Activated T-helper 17 cell treated with anti-CD3 and anti-CD28 coated beads, Interleukin-2, amount 50 U/mL, for 72 hours (primary cell): ENCODE data around the gene FOXI1. TPM values are rescaled to one million over a fixed set of nuclear protein-coding genes. Genes with fewer than 3 reads are reported as not detected.
"Not testable (repeated sequence)": the region's sequence is repeated elsewhere in the genome, so short reads cannot be mapped to it uniquely, and the experiment has no call there.

ENCODE experiments used
- ATAC-seq: fragments of 150-1000 bp; cut with Tn5 transposase; replicated peaks from 2 replicates; pipeline ENCODE4 v1.10.0; 2021; ENCODE audit warnings: mild to moderate bottlenecking, moderate library complexity
- H3K27ac Mint-ChIP-seq: one replicate; pipeline ENCODE4 v1.8.0; 2022; ENCODE audit warnings: mixed read lengths
- H3K27me3 Mint-ChIP-seq: one replicate; pipeline ENCODE4 v1.8.0; 2022; ENCODE audit warnings: mixed read lengths
- H3K36me3 Mint-ChIP-seq: one replicate; pipeline ENCODE4 v1.8.0; 2022; ENCODE audit warnings: low read depth, mild to moderate bottlenecking, mixed read lengths
- H3K4me1 Mint-ChIP-seq: one replicate; pipeline ENCODE4 v1.8.0; 2022; ENCODE audit warnings: mixed read lengths
- H3K4me3 Mint-ChIP-seq: one replicate; pipeline ENCODE4 v1.8.0; 2022; ENCODE audit warnings: mild to moderate bottlenecking, mixed read lengths
- H3K9me3 Mint-ChIP-seq: one replicate; pipeline ENCODE4 v1.8.0; 2022; ENCODE audit warnings: mixed read lengths
- total RNA-seq, 2 donors: library from RNA; stranded (reverse); gene quantifications; one replicate each; pipeline ENCODE4 v1.2.3, GENCODE V29; 2022

The FOXI1 gene
- total RNA-seq, 2 donors from 2014 or later, result not detected

DNA sequence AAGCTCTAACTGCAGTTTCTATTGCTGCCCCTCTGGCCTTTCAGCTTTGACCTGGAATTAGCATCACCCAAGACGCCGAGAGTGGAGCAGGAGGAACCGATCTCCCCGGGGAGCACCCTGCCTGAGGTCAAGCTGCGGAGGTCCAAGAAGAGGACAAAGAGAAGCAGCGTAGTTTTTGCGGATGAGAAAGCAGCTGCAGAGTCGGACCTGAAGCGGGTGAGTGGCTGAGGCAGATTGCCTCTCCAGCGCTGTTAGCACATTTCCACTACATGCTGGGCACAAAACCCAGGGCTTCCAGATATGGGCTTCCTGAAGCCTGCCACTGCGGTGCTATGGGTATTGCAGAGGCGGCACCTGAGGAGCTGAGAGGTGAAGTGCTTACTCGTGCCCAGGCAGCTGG, 26.8 kb upstream of the FOXI1 start:
- ATAC-seq, result no peak
- Mint-ChIP-seq H3K27ac (no peak overlapping the region), H3K36me3 (peaks cover 98% of the 10 kb centered on the region), H3K4me3 (no peak overlapping the region), H3K27me3 (no peaks in the 10 kb centered on the region), H3K9me3 (no peaks in the 10 kb centered on the region), H3K4me1 (peaks cover 13% of the 10 kb centered on the region)

- no peak for ATAC-seq
These were observed 25.5 kb upstream of the FOXI1 start for GRCh38 chr5:170080217-170080616.

GRCh38 chr5:170080786-170081445, 24.8 kb upstream of the FOXI1 start:
- no peak for ATAC-seq
- no peaks in the 10 kb centered on the region for H3K27me3 Mint-ChIP-seq
- no peak overlapping the region for H3K4me3 Mint-ChIP-seq
- peaks cover 98% of the 10 kb centered on the region for H3K36me3 Mint-ChIP-seq
- no peaks in the 10 kb centered on the region for H3K9me3 Mint-ChIP-seq
- peaks cover 8% of the 10 kb centered on the region for H3K4me1 Mint-ChIP-seq
- H3K27ac Mint-ChIP-seq, result no peak overlapping the region

More at GRCh38 chr5:170080217-170080616, 25.5 kb upstream of the FOXI1 start:
- Mint-ChIP-seq H3K4me1 (peaks cover 9% of the 10 kb centered on the region), H3K36me3 (peaks cover 98% of the 10 kb centered on the region), H3K9me3 (no peaks in the 10 kb centered on the region), H3K27ac (no peak overlapping the region), H3K27me3 (no peaks in the 10 kb centered on the region), H3K4me3 (no peak overlapping the region)

DNA sequence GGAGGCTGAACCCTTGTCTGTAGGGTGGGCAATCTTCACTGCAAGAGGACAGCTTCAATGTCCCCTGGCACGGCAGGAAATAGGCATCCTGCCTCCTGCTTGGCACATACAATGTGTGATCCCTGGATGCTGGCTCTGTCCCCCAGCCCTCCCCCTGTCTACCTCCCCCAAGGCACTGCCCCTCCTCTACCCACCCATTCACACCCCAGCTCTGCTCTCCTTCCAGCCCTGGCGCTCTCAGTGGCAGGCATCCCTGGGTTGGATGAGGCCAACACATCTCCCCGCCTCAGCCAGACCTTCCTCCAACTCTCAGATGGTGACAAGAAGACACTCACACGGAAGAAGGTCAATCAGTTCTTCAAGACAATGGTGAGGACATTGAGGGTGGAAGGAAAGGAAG, 24.1 kb upstream of the FOXI1 start:
- no peak overlapping the region for H3K4me3 Mint-ChIP-seq
- no peak for ATAC-seq
- H3K36me3 Mint-ChIP-seq, result peaks cover 95% of the 10 kb centered on the region
- H3K27me3 Mint-ChIP-seq, result no peaks in the 10 kb centered on the region
- no peaks in the 10 kb centered on the region for H3K9me3 Mint-ChIP-seq
- H3K27ac Mint-ChIP-seq, result no peak overlapping the region
- H3K4me1 Mint-ChIP-seq, result peaks cover 8% of the 10 kb centered on the region

DNA sequence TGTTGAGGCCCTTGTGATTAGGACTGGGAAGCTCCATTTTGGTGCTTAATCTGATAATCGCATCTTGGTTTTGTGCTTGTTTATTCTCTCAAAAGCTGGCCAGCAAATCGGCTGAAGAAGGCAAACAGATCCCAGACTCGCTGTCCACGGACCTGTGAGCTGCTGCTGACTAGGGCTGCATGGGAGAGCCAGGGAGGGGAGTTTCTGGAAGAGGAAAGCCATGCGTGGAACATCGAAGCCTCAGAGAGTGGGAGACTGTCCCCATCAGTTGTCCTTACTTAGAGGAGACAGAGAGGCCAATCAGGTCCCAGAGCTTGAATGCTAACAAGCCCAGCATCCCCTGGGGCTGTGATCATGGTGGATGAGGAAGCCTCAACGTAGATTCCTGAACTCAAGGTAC, 23.0 kb upstream of the FOXI1 start:
- ATAC-seq, result no peak
- Mint-ChIP-seq H3K4me1 (peaks cover 7% of the 10 kb centered on the region), H3K36me3 (peaks cover 89% of the 10 kb centered on the region), H3K27me3 (no peaks in the 10 kb centered on the region), H3K27ac (no peak overlapping the region), H3K9me3 (no peaks in the 10 kb centered on the region), H3K4me3 (no peak overlapping the region)

- H3K9me3 Mint-ChIP-seq, result no peaks in the 10 kb centered on the region
- no peak overlapping the region for H3K4me3 Mint-ChIP-seq
- ATAC-seq, result no peak
- no peak overlapping the region for H3K27ac Mint-ChIP-seq
- H3K4me1 Mint-ChIP-seq, result no peaks in the 10 kb centered on the region
- peaks cover 45% of the 10 kb centered on the region for H3K36me3 Mint-ChIP-seq
- H3K27me3 Mint-ChIP-seq, result no peaks in the 10 kb centered on the region
These were observed 18.4 kb upstream of the FOXI1 start for GRCh38 chr5:170087168-170087817.

DNA sequence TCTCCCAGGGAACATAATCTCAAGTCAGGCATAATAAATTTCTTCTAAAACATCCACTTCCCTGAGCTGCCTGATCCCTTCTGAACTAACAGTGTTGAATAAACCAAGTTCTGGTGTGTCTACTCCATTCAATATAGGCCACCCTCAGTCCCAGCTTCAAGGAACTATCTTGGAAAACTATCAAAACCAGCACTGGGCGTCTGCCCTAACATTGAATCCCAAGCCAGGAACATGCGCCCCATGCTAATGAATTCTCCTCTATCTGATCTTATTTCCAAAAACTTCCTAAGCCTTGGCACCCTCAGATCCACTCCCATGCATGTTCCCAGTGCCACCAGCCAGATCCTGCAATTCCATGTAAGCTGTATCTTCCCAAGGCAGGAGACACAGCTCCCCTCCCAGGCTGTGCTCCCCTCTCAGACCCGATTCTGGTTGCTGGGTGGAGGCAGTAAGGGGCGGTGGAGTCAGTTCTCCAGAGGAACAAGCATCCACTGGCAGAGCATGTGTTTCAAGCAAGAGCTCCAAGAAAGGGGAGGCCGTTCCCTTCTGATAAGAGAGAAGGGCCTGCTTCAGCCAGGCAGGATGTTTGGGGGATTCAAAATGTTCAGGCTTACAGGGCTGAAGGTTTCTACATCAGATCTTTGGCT, 13.1 kb upstream of the FOXI1 start:
- H3K9me3 Mint-ChIP-seq, result no peaks in the 10 kb centered on the region

DNA sequence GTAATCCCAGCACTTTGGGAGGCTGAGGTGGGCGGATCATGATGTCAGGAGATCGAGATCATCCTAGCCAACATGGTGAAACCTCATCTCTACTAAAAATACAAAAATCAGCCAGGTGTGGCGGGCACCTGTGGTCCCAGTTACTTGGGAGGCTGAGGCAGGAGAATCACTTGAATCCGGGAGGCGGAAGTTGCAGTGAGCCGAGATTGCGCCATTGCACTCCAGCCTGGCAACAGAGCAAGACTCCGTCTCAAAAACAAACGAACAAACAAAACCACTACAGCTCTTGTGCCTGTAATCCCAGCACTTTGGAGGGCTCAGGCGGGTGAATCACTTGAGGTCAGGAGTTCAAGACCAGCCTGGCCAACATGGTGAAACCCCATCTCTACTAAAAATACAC, 11.4 kb upstream of the FOXI1 start:
- H3K4me3 Mint-ChIP-seq, ATAC-seq, H3K27ac Mint-ChIP-seq, H3K4me1 Mint-ChIP-seq, H3K9me3 Mint-ChIP-seq, H3K36me3 Mint-ChIP-seq, H3K27me3 Mint-ChIP-seq: not testable (repeated sequence)

More for the DNA sequence above, 13.1 kb upstream of the FOXI1 start:
- Mint-ChIP-seq H3K27ac (no peak overlapping the region), H3K4me3 (no peak overlapping the region), H3K36me3 (no peaks in the 10 kb centered on the region), H3K27me3 (no peaks in the 10 kb centered on the region), H3K4me1 (no peaks in the 10 kb centered on the region)
- ATAC-seq, result no peak

GRCh38 chr5:170095646-170096045, 10.1 kb upstream of the FOXI1 start:
- Mint-ChIP-seq H3K9me3 (no peaks in the 10 kb centered on the region), H3K27ac (no peak overlapping the region), H3K4me1 (no peaks in the 10 kb centered on the region)

GRCh38 chr5:170097934-170098333, 7.8 kb upstream of the FOXI1 start:
- H3K27ac Mint-ChIP-seq, result no peak overlapping the region
- no peaks in the 10 kb centered on the region for H3K9me3 Mint-ChIP-seq
- H3K4me3 Mint-ChIP-seq, result no peak overlapping the region
- H3K4me1 Mint-ChIP-seq, result no peaks in the 10 kb centered on the region
- no peaks in the 10 kb centered on the region for H3K27me3 Mint-ChIP-seq
- ATAC-seq, result no peak
- no peaks in the 10 kb centered on the region for H3K36me3 Mint-ChIP-seq

More at GRCh38 chr5:170095646-170096045, 10.1 kb upstream of the FOXI1 start:
- no peaks in the 10 kb centered on the region for H3K36me3 Mint-ChIP-seq
- ATAC-seq, result no peak
- no peak overlapping the region for H3K4me3 Mint-ChIP-seq
- no peaks in the 10 kb centered on the region for H3K27me3 Mint-ChIP-seq

GRCh38 chr5:170100066-170100943, 5.4 kb upstream of the FOXI1 start:
- Mint-ChIP-seq H3K27ac (no peak overlapping the region), H3K4me3 (no peak overlapping the region), H3K36me3 (no peaks in the 10 kb centered on the region), H3K9me3 (no peaks in the 10 kb centered on the region), H3K4me1 (no peaks in the 10 kb centered on the region), H3K27me3 (peaks cover 7% of the 10 kb centered on the region)
- ATAC-seq, result no peak

GRCh38 chr5:170103447-170103846, 2.2 kb upstream of the FOXI1 start:
- Mint-ChIP-seq H3K9me3 (no peaks in the 10 kb centered on the region), H3K4me3 (no peak overlapping the region), H3K27me3 (peaks cover 9% of the 10 kb centered on the region), H3K27ac (no peak overlapping the region), H3K36me3 (no peaks in the 10 kb centered on the region), H3K4me1 (no peaks in the 10 kb centered on the region)
- ATAC-seq, result no peak

- H3K4me1 Mint-ChIP-seq, result no peaks in the 10 kb centered on the region
- no peak for ATAC-seq
- peaks cover 9% of the 10 kb centered on the region for H3K27me3 Mint-ChIP-seq
- no peak overlapping the region for H3K4me3 Mint-ChIP-seq
- H3K36me3 Mint-ChIP-seq, result no peaks in the 10 kb centered on the region
- no peaks in the 10 kb centered on the region for H3K9me3 Mint-ChIP-seq
- no peak overlapping the region for H3K27ac Mint-ChIP-seq
These were observed 1.4 kb upstream of the FOXI1 start for GRCh38 chr5:170104299-170104698.

GRCh38 chr5:170104710-170105109, 987 bp upstream of the FOXI1 start:
- H3K4me3 Mint-ChIP-seq, result no peak overlapping the region
- H3K27ac Mint-ChIP-seq, result no peak overlapping the region
- peaks cover 9% of the 10 kb centered on the region for H3K27me3 Mint-ChIP-seq
- ATAC-seq, result no peak
- no peaks in the 10 kb centered on the region for H3K4me1 Mint-ChIP-seq
- no peaks in the 10 kb centered on the region for H3K36me3 Mint-ChIP-seq
- no peaks in the 10 kb centered on the region for H3K9me3 Mint-ChIP-seq
